NCI-H2107 treated with DMSO at 0.1 percent for 48 hours (cell line): ENCODE data around the gene CACNA1C.

Experiments used
- DNase-seq: peaks from one replicate; lab custom pipeline; 2025; ENCODE audit not compliant: unreplicated experiment; lab: John Stamatoyannopoulos, UW

Gene CACNA1C

GRCh38 chr12:2494486-2495192 lies 441.9 kb downstream of the CACNA1C start:
- no peak for DNase-seq

GRCh38 chr12:2495417-2496112 lies 442.8 kb downstream of the CACNA1C start:
- DNase-seq: no peak

GRCh38 chr12:2498964-2499500 lies 446.2 kb downstream of the CACNA1C start:
- peak; percentile 75 for DNase-seq

DNA sequence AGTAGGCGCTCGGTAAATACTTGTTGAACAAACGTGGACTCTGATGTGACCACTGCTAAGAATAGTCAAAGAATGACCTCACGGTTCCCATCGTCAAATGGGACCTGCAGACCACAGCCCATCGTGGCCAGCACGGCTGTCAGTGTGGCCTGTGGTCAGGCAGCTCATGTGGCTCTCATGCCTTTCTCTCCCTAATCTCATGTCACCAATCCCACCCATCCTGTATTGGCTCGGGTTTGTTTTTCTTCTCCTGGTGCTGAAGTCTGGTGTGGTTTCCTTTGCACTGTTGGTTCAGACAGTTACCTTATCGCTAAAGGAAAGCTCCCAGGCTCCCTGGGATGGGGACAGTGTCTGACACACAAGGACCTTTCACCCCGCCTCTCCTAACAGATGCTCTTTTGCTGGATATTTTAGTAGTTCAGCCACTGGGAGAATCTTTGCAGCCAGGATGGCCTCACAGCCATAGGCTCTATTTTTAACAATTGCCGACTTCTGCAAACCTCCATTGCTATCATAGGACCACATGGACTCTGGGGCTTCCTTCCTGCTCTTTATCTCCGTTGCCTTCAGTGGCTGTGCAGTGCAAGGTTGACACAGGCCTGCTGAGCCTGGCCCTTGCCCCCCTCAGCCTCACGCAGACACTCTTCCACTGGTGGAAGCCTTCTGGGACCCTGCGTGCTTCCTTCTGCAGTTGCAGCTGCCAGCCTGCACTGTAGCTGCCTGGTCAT lies 448.8 kb downstream of the CACNA1C start:
- no peak for DNase-seq

DNA sequence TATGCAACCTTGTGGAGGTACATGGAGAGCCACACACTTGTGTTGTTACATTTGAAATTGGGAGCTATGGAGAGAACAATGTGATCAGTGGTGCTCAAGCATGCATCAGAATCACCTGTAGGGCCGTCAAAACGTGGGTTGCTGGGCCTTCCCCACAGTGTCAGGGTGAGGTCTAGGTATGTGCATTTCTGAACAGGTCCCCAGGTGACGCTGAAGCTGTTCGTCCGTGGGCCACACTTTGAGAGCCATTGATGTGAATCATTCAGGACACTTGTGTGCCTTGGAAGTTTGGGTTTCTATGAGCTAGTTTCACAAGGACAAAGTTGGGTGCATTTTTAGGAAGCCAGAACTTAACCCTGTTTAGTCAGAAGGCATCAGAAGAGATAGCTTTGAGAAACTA lies 450.2 kb downstream of the CACNA1C start:
- no peak for DNase-seq

DNA sequence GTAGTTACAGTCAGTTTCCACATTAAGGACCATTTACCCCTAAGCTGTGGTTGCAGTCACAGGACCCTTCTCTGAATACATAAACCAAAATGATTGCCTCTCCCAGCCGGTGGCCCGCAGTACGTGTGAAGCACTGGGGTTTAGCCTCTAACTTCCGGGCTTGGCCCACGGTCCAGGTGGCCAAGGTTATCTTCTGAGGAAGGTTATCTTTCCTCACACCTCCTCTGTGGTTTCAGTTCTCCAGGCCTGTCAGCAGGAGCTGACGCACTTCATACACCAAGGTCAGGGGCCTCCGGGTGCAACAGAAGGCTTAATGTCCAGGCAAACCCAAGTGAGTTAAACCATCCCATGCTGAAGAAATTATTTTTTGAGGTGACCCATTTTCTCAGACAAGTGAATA lies 451.0 kb downstream of the CACNA1C start:
- no peak for DNase-seq

DNA sequence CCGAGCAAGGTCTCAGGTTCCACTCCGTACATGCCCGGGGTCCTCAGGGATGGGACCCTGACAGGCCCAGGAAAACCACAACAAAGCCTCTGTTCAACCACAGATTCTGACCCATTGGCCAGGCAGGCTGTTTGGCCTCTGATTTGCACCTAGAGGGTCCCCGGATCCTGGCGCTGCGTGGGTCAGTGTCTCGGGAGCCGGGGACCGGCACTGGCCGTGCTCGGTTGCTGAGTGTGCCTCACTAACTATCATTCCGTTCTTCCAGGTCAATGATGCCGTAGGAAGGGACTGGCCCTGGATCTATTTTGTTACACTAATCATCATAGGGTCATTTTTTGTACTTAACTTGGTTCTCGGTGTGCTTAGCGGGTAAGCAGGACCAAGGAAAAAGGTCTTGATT lies 451.8 kb downstream of the CACNA1C start:
- DNase-seq: no peak

DNA sequence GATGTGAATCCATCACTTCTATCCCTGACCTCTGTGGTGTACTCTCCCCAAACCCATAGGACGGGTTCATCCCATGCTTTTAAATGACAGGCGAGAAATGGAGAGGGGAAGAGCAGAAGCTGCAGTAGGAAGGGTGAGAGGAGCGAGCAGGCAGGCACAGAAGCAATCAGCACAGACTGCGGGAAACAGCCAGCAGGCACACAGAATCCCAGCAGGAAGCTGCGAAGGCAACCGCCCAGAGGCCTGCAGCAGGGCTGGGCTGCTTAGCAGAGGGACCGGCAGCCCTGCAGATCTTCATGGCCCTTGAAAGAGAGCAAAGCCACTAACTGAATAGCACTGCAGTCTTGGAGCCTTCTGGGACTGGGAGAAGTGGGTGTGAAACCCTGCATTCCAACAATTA lies 455.0 kb downstream of the CACNA1C start:
- no peak for DNase-seq

GRCh38 chr12:2509137-2509536 lies 456.4 kb downstream of the CACNA1C start:
- no peak for DNase-seq

DNA sequence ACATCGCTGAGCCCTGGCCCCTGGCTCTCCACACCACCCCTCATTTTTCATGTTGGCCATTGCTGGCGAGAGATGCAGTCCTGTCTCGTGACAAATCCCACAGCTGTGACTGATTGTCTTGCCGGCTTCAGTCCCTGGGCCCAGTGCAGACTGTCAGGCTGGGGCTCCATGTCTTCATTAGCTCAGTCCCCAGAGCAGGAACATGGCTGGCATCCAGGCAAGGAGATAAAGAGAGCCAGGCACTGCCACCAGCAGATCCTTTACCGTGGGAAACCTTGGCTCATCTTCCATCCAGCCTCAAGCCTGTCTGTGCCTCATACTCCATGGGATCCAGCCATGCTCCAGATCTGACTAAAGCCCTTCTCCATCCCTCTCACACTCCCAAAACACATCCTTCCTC lies 457.3 kb downstream of the CACNA1C start:
- DNase-seq: no peak

DNA sequence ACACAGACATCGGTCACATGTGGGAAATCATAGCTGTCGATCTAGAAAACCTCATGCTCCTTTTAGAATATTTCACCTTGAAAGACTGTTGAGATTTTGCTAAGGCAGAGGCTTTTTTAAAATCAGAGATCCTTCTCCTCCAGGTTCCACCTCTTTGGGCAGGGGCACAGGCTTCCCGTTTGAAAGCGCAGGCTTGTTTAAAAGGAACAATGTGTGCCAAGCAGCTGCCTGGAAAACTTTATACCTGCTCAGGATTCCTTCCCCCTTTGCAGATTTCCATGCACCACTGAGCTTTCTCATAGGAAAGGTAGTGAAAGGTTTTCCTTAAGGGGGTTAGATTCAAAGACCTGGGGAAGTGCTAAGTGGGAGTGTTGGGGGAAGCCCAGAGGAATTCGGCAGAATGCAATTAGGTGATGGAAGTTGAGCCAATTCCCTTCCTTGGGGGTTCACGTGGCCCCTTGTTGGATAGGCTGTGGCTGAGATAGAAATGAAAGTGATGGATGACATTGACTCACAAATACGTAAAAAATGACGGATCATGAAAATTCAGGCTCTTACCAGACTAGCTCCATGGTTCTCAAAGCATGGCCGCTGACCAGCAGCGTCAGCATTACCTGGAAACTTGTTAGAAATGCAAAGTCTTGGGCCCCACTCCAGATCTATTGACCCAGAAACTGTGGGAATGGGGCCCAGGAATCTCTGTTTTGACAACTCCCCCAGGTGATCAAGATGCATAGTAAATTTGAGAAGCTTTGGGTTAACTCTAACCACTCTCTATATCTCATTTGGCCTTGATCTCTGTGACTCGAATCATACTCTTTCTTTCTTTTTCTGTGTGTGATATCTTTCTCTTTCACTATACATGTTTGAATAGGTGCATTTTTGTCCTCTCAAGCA lies 460.6 kb downstream of the CACNA1C start:
- no peak for DNase-seq

DNA sequence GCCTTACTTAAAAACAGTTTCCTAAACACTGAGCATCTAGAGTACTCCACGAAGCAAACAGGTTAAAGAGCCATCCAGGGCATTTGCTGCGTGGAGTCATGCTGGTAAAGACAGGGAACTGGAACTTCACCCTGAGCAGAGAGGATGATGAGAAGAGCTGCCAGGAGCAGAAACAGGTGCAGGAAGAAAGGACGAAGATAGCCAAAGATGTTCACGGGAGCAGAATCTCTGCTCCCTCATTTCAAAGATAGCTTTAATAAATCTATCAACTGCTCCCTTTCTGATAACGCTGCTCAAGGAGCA lies 461.2 kb downstream of the CACNA1C start:
- DNase-seq: no peak

GRCh38 chr12:2520722-2521246 lies 468.0 kb downstream of the CACNA1C start:
- no peak for DNase-seq

DNA sequence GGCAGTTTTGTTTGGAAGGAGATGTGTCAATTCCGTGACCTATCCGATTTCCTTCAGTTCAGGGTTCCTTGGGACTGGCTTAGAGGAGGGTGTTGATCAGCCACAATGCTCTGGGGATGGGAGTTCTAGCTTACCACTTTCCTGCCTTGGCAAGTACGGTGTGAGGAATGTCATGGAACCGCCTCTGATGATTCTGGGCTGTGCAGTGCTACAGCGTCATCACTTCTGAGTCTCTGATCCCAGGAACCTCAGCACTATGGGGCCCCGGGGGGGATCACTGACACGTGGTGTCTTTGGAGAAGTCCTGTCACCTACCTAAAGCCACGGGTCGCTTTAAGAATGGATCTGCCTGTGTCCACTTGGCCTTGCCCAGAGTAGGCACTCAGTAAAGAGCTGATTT lies 470.5 kb downstream of the CACNA1C start:
- DNase-seq: no peak

GRCh38 chr12:2523844-2524243 lies 471.1 kb downstream of the CACNA1C start:
- DNase-seq: no peak

- DNase-seq: no peak
Observed at GRCh38 chr12:2526371-2526770, 473.6 kb downstream of the CACNA1C start.

- no peak for DNase-seq
Observed at GRCh38 chr12:2528001-2528400, 475.2 kb downstream of the CACNA1C start.

DNA sequence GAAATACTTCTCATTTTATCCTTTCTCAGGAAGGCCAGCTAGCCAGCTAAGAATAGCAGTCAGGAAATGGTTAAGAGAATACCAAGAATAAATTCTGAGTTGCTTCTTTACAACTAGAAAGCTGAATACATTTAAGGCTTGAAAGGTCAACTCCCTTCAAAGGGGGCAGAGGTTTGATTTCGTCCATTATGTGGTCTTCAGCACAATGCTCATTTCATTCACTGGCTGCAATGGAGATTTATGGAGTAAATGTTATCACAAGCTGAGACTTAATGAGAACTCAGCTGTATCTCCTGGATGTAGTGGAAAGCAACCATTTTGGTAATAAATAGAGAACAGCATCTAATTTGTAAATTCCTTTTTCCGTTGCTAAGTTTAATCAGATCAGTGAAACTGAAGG lies 477.0 kb downstream of the CACNA1C start:
- DNase-seq: no peak

GRCh38 chr12:2531371-2531770 lies 478.6 kb downstream of the CACNA1C start:
- no peak for DNase-seq

DNA sequence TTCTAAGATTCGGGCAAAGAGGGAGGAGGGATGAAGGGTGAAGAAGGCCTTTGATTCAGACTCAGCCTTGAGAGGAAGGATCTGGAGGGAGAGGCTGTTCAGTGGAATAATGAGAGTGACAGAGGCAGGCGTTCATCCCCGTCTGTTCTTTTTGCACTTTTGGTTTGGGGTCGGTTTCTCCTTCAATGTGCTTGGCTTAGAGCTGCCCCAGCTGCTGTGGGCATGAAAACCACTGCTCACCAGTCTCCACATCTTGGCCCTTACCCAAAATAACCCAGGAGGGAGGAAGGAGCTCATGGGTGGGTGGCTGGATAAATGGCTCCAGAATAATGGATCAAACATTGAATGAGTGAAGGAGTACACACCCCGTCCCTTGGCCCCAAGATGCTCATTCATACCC lies 480.2 kb downstream of the CACNA1C start:
- DNase-seq: no peak
